ENCODE measurements around the gene SCRN2.

The SCRN2 gene

DNA sequence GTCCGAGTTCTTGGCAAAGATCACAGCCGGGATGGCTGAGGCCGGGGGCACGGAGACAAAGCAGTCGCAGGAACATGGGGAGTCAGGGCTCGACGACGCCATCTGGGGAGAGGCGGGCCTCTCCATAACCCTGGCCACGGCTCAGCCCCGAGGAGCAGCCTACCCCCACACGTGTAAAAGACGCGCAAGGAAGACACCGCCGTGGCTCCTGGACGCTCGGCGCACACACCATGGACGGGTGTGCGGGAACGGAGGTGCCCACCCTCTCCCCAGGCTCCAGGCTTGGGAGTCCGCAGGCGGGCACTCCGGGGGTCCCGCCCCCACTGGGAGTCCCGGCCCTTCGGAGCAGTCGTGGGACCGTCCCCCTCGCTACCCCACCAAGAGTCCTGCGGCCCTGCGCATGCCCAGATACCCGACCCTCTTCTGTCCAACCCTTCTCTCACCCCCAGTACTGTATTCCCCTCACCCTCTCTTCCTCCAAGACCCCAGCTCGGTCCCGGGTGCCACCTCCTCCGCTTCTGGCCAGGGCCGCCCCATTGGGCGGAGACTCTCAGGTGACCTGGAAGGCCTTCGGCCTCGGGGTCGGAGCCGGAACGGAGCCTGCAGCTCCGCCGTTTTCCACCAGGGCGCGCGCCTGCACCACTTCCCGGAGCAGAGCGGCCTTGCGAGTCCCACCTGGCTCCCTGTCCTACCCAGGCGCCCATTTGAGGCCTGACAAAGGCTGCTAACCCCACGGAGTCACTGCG is at the start of gene SCRN2:
Gene SCRN2, minus strand, starts transcription at position 532 of the 746 bp plus-strand sequence. Its CDS starts 430 bp downstream, at position 102.
- peak; percentile 75 for DNase-seq (ENCODE audit: low read depth)

DNA sequence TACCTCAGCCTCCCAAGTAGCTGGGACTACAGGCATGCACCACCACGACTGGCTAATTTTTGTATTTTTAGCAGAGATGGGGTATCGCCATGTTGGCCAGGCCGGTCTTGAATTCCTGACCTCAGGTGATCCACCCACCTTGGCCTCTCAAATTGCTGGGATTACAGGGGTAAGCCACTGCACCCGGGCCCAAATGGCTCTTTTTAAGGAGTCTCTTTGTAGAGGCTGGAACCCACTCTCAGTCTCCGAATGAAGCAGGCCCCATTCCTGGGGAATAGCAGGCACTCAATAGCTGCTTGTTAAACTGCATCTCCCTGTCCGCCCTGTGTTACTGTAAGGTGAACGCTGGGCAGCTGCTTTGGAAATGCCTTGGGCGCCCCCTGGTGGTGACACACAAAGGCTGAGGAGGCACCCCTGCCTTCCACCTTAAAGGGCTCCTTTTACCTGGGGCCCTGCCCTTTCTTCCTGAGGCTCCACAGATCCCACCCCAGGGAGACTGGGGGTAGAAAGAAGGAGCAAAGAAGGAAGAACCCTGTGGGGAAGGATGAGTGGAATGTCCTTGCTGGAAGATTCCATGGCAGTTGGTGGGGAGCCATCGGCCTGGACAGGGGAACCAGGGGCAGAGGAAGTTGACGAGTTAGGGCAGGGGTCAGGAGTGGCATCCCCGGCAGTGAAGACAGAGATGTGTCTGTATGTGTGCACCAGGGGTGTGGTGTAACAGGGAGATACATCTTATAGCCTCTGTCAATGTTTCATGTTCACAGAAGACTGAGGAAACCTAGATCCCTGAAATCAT is 48.9 kb upstream of the SCRN2 start:
- DNase-seq (ENCODE audit: low read depth): peak; percentile 77

DNA sequence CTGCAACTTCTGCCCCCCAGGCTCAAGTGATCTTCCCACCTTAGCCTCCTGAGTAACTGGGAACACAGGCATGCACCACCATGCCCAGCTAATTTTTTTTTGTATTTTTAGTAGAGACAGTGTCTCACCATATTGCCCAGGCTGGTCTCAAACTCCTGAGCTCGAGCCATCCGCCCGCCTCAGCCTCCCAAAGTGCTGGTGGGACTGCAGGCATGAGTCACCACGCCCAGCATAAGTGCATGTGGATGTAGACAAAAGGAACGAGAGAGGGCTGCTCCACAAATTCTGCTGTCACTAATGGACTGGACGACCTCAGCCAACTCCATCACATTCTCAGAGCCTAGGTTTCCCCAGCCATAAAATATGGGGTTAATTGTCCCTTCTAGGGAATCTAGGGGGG is 47.2 kb upstream of the SCRN2 start:
- no peak for DNase-seq (ENCODE audit: low read depth)

DNA sequence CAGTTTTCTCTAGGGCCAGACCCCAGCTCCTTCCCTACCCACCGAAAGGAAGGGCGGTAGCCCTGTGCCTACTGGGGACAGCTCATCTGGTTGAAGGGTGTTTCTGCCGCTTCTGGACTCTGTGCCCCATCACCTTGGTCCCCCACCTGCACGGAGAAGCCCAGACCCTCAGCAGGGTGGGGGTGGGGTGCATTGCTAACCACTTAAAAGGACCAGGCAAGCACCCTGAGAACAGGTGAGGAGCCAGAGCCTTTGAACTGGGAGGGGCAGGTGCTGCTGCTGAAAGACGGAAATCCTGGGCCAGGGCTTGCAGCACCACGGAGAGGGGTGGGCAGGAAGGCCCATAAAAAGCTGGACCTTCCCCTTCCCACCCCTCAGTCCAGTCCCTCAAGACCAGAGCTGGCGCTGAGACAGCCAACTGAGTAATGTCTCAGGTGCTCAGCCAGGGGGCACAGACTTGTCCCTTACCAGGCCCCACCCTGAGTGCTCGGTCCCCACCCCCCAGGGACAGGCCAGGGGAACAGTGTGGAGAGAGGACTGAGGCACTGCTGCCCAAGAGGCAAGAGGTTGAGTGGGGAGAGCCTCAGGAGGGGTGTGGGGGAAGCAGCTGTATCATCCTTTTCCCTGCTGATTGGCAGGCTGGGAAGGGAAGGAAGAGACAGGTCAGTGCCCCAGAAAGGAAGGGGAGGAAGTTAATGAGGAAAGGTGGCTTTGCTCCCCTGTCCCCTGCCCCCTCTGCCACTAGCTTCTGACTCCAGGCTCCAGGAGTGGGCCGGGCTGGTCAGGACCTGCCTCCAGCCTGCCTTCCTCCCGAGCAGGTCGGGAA is 44.0 kb upstream of the SCRN2 start:
- DNase-seq (ENCODE audit: low read depth): no peak

DNA sequence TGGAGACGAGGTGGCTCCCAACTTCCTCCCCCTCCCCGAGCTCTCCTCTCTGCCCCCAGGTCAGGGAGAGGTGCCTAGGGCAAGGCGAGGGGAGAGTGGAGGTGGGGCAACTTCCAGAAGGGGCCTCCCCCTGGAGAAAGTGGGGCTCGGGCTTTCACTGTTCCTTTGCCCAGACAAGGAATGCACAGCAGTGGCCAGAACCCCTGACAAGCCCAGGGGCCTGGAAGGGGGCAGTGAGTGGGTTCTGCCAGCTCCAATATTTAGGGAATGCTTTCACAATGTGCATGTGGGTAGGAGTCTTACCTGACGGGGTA is 43.3 kb upstream of the SCRN2 start:
- no peak for DNase-seq (ENCODE audit: low read depth)

DNA sequence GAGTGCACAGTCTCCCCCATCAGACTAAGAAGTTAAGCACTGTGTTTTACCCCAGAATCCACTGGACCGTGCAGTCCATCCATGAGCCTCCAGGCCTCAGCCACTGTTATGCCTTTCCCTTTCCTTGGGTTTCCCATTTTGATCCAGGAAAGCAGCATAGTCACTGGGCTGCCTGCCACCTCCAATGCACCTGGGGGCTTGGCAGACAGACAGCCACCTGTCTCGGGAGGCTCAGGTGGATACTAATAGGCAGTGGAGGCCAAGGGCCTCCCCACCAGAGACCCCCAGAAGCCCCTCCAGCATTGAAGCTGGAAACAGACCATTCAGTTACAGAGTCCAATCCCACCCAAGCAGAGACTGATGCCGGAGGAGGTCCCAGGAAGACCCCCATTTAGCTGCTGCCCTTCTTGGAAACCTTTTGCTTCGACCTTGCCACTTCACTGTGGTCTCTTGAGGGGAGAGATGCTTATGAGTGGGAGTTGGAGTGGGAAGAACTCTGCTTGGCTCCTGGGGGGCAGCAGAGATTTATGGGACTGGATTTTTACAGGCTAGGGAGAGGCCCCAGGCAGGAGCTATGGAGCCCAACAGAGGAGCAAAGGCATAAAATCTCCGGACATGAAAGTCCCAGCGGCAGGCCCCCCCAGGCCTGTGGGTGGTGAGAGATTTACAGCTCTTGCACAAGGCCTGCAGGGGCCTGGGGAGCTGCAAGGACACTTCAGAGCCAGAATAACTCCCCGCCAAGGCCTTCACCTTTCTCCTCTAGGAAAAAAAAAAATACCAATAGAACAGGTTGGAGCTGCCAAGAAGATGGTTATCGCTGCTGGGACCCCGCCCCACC is 42.7 kb upstream of the SCRN2 start:
- DNase-seq (ENCODE audit: low read depth): no peak

DNA sequence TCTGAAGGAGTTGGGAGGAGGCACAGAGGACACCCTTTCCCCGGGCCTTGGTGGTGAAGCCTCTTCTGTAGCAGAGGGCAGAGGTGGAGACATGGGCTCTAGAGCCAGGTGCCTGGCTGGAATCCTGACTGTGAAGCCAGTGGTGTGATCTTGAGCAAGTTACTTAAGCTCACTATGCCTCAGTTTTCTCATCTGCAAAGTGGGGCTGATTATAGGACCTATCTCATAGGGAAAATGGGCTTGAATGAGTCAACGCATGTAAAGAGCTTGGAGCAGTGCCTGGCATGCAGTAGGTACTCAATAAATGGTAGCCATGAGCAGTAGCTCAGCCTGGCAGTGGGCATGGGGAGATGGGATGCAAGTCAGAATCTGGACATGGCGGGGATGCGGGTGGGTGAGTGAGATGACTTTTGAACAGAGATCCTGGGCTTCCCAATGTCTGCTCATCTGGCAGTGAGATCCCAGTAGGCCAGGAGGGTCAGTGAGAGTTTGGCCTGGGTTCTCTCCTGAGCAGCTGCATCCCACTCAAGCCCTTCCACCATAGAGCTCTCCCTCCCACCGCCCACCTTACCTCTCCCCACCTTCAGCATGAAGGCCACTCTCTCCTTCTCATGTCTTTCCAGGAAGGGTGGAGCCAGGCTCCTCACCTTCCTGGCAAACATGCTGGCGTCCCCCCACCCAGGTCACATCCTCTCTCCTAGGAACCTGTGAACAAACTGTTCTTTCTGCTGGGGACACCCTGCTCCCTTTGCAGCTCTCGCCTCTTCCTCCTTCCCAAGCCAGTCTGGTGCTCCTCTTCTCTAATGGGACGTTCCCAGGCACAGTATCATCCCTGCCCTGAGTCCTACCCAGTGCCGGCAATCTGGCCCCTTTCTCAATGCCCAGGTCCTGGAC is 41.9 kb upstream of the SCRN2 start:
- no peak for DNase-seq (ENCODE audit: low read depth)

DNA sequence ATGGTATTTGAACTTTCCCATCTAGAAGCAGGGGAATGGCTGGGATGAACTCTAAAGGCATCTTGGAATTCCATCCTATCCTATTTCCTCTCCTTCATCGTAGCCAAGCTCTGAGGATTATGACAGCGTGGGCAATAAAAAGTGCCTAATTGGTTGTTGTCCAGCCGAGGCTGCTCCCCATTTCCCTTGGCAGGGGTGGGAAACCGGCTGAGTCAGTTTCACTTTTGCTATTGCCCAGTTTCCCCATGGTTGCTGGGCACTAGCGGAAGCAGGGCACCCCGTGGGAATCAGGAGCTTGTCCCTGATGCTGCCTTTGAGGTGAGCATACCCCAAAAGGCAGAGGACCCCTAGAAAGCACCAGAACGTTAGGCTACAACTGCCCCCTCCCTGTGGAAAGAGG is 41.2 kb upstream of the SCRN2 start:
- no peak for DNase-seq (ENCODE audit: low read depth)

DNA sequence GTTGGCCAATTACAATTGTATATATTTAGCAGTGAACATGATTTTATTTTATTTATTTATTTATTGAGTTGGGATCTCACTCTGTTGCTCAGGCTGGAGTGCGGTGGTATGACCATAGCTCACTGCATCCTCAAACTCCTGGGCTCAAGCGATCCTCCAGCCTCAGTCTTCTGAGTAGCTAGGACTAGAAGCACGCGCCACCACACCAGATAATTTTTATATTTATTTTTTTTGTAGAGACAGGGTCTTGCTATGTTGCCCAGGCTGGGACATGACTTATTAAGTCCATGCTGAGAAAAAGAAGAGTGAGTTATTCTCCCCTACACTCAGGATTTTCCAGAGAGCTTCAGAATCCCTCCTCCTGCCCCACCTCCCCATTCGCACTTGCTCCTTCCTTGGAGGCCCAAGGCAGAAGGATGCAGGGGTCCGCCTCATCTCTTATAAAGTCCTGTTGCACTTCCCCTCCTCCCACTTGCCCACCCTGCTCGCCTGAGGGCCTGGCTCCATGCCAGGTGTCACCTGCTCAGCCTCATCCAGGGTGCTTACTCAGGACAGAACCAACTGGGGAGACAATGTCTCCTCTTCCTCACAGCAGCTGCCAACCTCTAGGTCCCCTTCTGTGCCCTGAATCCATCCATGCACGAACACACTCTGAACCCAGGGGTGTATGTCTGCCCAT is 38.8 kb upstream of the SCRN2 start:
- DNase-seq (ENCODE audit: low read depth): no peak

DNA sequence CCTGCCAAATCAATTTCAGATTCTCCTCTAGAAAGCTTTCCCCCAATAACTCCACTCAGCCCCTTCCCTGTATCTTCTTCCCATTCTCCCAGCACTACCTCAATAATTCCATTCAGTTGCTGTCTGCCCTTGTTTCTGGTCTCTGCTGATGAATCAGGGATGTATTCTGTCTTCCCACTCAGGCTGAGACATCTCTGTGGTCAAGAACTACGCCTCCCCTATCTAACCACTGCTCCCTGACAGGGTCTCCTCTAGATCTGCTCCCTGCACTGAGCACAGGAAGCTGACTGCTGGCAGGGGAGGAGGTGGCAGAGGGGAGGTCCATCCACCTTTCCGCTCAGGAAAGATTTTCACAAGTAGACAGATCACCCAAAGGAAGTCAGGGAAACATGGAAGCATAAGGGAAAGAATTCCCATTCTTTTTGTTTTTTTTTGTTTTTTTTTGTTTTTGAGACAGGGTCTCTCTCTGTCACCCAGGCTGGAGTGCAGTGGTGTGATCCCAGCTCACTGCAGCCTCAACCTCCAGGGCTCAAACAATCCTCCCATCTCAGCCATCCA is 38.0 kb upstream of the SCRN2 start:
- DNase-seq (ENCODE audit: low read depth): no peak

DNA sequence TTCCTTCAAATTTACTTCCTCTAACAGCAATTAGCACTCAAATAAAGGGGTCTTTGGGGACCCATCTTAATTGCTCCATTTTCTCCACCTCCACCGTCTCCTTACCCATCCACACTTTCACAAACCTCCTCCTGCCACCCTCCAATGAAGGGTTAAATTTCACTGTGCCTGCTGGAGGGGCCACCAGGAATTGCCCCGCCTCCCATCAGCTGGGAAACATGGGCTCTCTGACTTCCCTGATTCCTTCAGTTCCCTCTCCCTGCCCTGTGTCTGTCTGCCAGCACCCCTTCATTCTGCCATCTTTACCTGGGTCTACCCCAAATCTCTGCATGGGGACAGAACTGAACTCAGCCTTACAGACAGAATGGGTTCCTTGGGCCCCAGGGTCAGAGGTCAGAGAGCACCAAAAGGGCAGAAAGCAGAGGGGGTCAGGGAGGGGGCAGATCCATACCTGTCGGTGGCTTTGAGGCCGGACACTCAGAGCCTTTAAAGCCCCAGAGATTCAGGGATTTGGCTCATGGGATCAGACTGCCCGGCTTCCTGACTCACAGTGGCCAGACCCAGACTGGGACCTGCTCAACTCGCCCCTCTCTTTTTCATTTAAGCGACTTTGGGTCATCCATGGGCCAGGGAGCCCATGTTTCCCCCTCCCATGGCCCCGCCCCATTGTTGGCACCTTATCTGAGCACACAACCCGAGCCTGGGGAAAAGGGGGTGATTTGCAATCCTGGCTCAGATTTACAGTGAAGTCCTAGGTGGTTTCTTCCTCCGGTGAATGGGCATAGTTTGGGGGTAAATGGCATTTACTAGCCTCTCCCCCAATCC is 37.3 kb upstream of the SCRN2 start:
- DNase-seq (ENCODE audit: low read depth): no peak

DNA sequence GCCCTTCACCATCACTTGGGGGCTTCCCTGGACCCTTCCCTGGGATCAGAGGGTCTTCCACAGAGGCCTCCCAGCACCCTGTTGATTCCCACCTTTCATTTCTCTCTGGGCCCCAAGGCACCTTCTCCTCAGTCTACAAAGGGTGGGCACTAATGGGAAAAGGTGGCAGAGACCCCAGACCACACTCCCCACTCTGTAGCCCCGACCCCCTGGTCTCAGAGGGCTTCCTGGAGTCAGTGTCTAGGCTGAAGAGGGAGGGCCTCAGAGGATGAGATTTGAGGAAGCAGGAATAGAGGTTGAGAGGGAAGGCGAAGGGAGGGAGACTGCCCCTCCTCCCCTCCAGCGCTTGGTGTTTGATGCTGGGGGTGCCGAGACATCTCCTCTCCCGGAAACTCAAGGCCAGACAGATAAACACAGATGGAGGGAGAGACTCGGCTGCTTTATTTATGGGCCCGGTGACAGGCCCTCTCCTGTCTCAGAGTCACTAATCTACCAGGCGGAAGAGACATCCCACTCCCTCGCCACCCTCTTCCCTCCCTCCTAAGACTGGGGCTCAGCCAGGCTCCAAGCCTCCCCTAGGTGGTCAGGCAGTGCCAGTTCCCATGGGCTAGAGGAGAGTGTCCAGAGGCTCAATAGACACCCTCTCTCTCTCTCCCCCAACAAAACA is 36.4 kb upstream of the SCRN2 start:
- no peak for DNase-seq (ENCODE audit: low read depth)

DNA sequence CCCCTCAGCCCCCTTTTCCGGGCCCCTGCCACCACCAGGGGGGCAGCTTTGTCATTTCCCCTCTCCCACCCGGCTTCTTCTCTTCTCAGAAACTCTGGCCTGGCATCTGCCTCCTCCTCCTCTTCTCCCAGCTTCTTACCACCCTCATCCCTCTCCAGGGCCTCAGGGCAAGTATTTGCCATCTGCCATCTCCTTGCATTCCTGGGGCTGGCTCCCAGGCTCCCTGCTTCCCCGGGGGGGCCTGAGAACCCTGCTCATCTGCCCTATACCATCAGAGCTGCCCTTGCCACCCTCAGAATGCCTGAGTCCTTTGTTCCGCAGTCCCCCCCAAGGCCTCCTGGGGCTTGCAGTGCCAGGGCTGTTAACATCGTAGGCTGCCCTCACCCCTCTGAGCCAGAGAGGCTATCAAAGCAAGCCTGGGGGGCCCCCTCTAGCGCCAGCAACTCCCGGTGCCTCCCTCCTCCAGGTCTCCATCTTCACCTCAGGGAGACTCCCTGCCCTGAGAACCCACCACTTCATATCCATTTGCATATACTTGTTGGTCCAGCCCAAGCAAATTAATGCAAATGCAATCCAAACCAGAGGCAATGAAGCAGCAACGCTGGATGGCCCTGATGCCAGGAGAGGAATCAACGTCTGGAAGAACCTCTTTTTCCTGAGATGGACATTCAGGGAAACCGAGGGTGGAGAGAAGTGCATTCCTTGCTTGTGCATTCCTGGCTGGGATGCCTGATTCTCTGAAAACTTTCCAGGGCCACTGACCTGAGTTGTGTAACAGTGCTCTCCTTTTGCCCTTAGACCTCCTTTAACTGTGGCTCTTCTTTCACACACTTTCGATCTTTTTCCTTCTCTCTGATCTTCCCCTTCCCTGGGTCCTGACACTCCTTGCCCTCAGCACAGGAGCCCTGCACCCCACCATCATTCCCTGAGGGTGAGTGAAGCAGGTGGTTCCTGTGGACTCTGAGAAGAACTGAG is 34.2 kb upstream of the SCRN2 start:
- DNase-seq (ENCODE audit: low read depth): no peak

DNA sequence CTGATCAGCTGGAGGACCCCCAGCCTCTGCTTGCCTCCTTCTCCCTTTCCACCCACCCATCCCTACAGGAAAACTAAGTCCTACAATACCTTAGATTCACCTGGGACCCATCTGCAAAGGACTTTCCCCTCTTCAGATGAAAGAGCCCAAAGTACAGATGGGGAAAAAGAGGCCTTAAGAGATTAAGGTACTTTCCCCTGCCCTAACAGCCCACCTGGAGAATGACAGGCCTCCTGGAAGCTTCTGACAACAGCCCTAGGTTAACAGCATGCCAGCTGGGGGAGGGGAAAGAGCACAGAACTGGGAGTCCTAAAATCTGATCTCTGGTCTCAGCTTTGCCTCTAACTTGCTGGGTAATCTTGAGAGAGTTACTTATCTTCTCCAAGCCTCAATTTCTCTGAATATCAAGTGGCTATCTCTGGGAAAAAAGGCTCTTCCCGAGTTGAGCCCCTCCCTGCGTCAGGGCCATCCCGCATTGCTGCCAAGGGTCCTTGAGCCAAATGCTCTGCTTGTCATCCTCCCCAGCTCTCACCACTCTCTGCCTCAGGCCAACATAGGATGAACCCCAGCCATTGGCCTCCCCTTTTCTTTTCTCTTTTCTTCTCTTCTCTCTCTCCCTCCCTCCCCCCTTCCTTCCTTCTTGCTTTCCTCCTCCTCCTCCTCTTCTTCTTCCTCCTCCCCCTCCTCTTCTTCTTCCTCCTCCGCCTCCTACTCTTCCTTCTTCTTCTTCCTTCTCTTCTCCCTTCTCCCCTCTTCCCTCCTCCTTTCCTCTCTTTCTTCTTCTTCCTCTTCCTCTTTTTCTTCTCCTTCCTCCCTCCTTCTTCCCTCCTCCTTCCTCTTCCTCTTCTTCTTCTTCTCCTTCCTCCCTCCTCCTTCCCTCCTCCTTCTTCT is 32.4 kb upstream of the SCRN2 start:
- DNase-seq (ENCODE audit: low read depth): no peak

DNA sequence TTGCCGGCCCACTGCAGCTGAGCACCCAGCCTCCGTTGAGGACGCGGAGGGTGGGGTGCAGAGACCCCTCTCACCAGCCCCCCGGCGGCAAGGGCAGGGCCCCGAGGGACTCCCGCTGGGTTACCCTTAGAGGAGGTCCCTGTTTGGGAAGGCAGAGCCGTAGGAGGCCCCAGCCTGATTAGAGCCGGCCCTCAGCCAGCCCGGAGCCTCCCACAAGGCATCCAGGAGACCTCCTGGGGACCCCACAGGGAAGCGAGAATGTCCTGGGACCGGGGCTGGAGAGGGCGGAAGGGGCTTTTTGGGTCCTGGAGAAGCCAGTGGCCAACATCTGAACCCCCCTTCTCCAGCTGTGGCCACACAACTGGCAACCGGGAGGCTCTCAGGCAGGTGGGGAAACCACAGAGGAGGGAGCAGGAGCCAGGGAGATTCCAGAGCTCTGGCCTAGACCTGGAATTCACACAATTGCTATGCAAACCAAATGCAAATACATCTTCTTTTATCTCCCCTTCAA is 31.6 kb upstream of the SCRN2 start:
- DNase-seq (ENCODE audit: low read depth): no peak

Data from stimulated activated CD8-positive, alpha-beta memory T cell treated with anti-CD3 and anti-CD28 coated beads, Interleukin-12 subunit alpha, Interleukin-12 subunit beta, amount 100 ng/mL, for 4 hours (primary cell).